ENCODE data around the gene LRP4. TPM values are rescaled to one million over a fixed set of nuclear protein-coding genes. Genes with fewer than 3 reads are reported as not detected.

Gene LRP4
- polyA plus RNA-seq, 1 donor (not counting 4 experiments of a cell fraction or from before 2014, with no cell fraction given): 3.4 TPM

DNA sequence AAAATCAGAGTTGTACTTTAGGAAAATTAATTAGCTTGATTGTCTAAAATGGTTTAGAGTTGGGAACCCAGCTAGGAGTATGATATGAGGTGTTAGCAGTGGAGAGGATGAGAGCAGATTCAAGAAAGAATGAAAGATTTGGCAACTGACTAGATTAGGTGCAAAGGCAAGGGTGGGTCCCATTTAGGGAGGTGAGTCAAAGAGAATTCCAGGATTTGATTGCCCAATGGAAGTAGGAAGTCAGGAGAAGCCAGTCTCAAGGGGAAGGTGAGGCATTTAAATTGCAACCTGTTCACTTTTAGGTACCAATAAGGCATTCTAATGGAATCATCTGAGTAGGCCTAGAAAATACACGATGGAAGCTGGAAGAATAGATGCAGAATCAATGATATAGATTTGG, 68.7 kb downstream of the LRP4 start:
- peaks cover 15% of the 10 kb centered on the region for H3K79me2 ChIP-seq (ENCODE audit: control insufficient read depth, insufficient read depth, low read length)
- no peaks in the 10 kb centered on the region for H3K27me3 ChIP-seq (ENCODE audit: control insufficient read depth, extremely low read depth, insufficient read depth, low read length)
- no peak overlapping the region for H3K4me2 ChIP-seq (ENCODE audit: control insufficient read depth, extremely low read depth, insufficient read depth, low read depth, low read length)
- H3K9me1 ChIP-seq (ENCODE audit: control insufficient read depth, extremely low read depth, insufficient read depth, low read length): no peaks in the 10 kb centered on the region
- no peak overlapping the region for H3K9ac ChIP-seq (ENCODE audit: control insufficient read depth, extremely low read depth, insufficient read depth, low read length)
- H4K20me1 ChIP-seq (ENCODE audit: control insufficient read depth, extremely low read depth, insufficient read depth, low read length): no peaks in the 10 kb centered on the region
- no peak for FAIRE-seq
- TF ChIP-seq EZH2 (IDR thresholded peaks at IDR 0.05; ENCODE audit: low read length): no peak
- TF ChIP-seq CTCF (optimal IDR thresholded peaks at IDR 0.05 in 1 of 3, IDR thresholded peaks at IDR 0.05 in 1 of 3, conservative IDR thresholded peaks at IDR 0.05 in 1 of 3; ENCODE audit: extremely low read depth in 1 of 3, insufficient read depth in 2 of 3, low read length in 3 of 3): no peak
- H3K4me3 ChIP-seq (ENCODE audit: control insufficient read depth in 2 of 3, extremely low read depth in 1 of 3, insufficient read depth in 2 of 3, low read depth in 1 of 3, low read length in 3 of 3): no peak overlapping the region
- dilution Hi-C loops (cut with MboI; ENCODE audit: extremely low pct_ligation_motif_present, low sequenced_read_pairs): no loop called here
- H3K36me3 ChIP-seq (ENCODE audit: control insufficient read depth in 2 of 2, extremely low read depth in 1 of 2, insufficient read depth in 2 of 2, low read length in 2 of 2): no peaks in the 10 kb centered on the region
- H3K9me3 ChIP-seq (ENCODE audit: control insufficient read depth, low read depth, low read length): no peaks in the 10 kb centered on the region
- DNase-seq (ENCODE audit: low read depth, low spot score): no peak
- H2AFZ ChIP-seq (ENCODE audit: control insufficient read depth, low read length): no peak overlapping the region
- H3K27ac ChIP-seq (ENCODE audit: control insufficient read depth, insufficient read depth, low read length): no peak overlapping the region
- peaks cover 9% of the 10 kb centered on the region for H3K4me1 ChIP-seq (ENCODE audit: control insufficient read depth, extremely low read depth, insufficient read depth, low read length)

DNA sequence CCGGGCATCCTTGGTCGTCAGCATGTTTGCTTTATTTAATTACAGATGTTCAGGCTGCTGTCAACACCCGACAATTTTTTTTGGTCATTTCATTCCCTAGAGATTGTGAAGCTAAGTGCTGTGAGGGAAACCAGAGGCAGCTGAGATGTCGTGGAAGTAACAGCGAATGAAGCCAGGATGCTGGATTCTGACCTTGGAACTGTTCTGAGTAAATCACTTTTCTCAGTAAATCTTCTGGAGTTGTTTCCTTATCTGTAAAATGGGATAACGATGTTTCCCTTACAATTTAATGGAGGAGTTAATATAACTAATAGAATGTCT, 71.9 kb downstream of the LRP4 start:
- Histone ChIP-seq H3K27me3 (ENCODE audit: control insufficient read depth, extremely low read depth, insufficient read depth, low read length) (no peaks in the 10 kb centered on the region), H3K27ac (ENCODE audit: control insufficient read depth, insufficient read depth, low read length) (peak overlapping the region; percentile 76), H3K9me1 (ENCODE audit: control insufficient read depth, extremely low read depth, insufficient read depth, low read length) (no peaks in the 10 kb centered on the region), H3K9ac (ENCODE audit: control insufficient read depth, extremely low read depth, insufficient read depth, low read length) (peak overlapping the region; percentile 83), H3K4me3 (ENCODE audit: control insufficient read depth in 2 of 3, extremely low read depth in 1 of 3, insufficient read depth in 2 of 3, low read depth in 1 of 3, low read length in 3 of 3) (peak overlapping the region; percentile 62 to 87 (median 72)), H3K9me3 (ENCODE audit: control insufficient read depth, low read depth, low read length) (no peaks in the 10 kb centered on the region), H3K4me1 (ENCODE audit: control insufficient read depth, extremely low read depth, insufficient read depth, low read length) (peaks cover 13% of the 10 kb centered on the region), H2AFZ (ENCODE audit: control insufficient read depth, low read length) (peak overlapping the region; percentile 70), H3K4me2 (ENCODE audit: control insufficient read depth, extremely low read depth, insufficient read depth, low read depth, low read length) (peak overlapping the region; percentile 86), H4K20me1 (ENCODE audit: control insufficient read depth, extremely low read depth, insufficient read depth, low read length) (no peaks in the 10 kb centered on the region), H3K79me2 (ENCODE audit: control insufficient read depth, insufficient read depth, low read length) (peaks cover 44% of the 10 kb centered on the region), H3K36me3 (ENCODE audit: control insufficient read depth in 2 of 2, extremely low read depth in 1 of 2, insufficient read depth in 2 of 2, low read length in 2 of 2) (peaks cover 0 to 1% of the 10 kb centered on the region in 2 experiments)
- no peak for FAIRE-seq
- no peak for DNase-seq (ENCODE audit: low read depth, low spot score)
- TF ChIP-seq EZH2 (IDR thresholded peaks at IDR 0.05; ENCODE audit: low read length): no peak
- TF ChIP-seq CTCF (optimal IDR thresholded peaks at IDR 0.05 in 1 of 3, IDR thresholded peaks at IDR 0.05 in 1 of 3, conservative IDR thresholded peaks at IDR 0.05 in 1 of 3; ENCODE audit: extremely low read depth in 1 of 3, insufficient read depth in 2 of 3, low read length in 3 of 3): no peak
- dilution Hi-C loops (cut with MboI; ENCODE audit: extremely low pct_ligation_motif_present, low sequenced_read_pairs): no loop called here

All from keratinocyte (primary cell).